Peyer's patch (tissue), 4 donors: Measurements from ENCODE around the gene GTF2B. TPM values are rescaled to one million over a fixed set of nuclear protein-coding genes. Genes with fewer than 3 reads are reported as not detected.
"Not testable (repeated sequence)": the region's sequence is repeated elsewhere in the genome, so short reads cannot be mapped to it uniquely, and the experiment has no call there.

Experiments
- DNase-seq, 3 donors: peaks; one replicate each; pipeline ENCODE4 v3.0.0-alpha.2; 2017 to 2019
- H3K27ac ChIP-seq, 4 donors: fragments of 200-600 bp; sonication (generic); one replicate each; pipeline ENCODE4 v1.5.1; 2016 to 2019
- H3K27me3 ChIP-seq, 2 donors: fragments of 200-600 bp; sonication (generic); one replicate each; pipeline ENCODE4 v1.5.1; 2019
- H3K36me3 ChIP-seq, 3 donors: fragments of 200-600 bp; sonication (generic); one replicate each; pipeline ENCODE4 v1.5.1; 2016 to 2019
- H3K4me1 ChIP-seq, 4 donors: fragments of 200-600 bp; sonication (generic); one replicate each; pipeline ENCODE4 v1.5.1; 2016 to 2019
- H3K4me3 ChIP-seq, 4 donors: fragments of 200-600 bp; sonication (generic); 1 replicate in 3 of 4; 2 replicates in 1 of 4; pipeline ENCODE4 v1.5.1; 2016 to 2019; ENCODE audit warnings: mild to moderate bottlenecking in 1 of 4
- H3K9me3 ChIP-seq, 4 donors: fragments of 200-600 bp; sonication (generic); one replicate each; pipeline ENCODE4 v1.5.1; 2016 to 2019; ENCODE audit warnings: mild to moderate bottlenecking in 1 of 4
- CTCF ChIP-seq, 6 experiments: fragments of 450-650 bp in 4 of 6; fragments of 200-600 bp in 2 of 6; sonication (generic) in 1 of 6; IDR thresholded peaks; one replicate each; pipeline ENCODE4 v1.5.1; 2017 to 2019; ENCODE audit warnings: antibody characterized with exemption in 6 of 6, mild to moderate bottlenecking in 3 of 6, moderate library complexity in 1 of 6
- POLR2A ChIP-seq, 2 donors: fragments of 450-650 bp; IDR thresholded peaks; one replicate each; pipeline ENCODE4 v1.5.1; 2017; ENCODE audit warnings: antibody characterized with exemption in 2 of 2, mild to moderate bottlenecking in 2 of 2, moderate library complexity in 2 of 2
- total RNA-seq, 4 donors: library from RNA; depleted of rRNA; stranded (reverse); fragments of >200 nt; gene quantifications; one replicate each; pipeline ENCODE4 v1.1.0, GENCODE V29; 2016

GTF2B gene
- total RNA-seq, 4 donors from 2014 or later, result 15.1 to 31.4 (median 26.0) TPM

GRCh38 chr1:88847643-88848042 lies 43.7 kb downstream of the GTF2B start:
- no peak overlapping the region for H3K4me3 ChIP-seq
- TF ChIP-seq CTCF (IDR thresholded peaks at IDR 0.05) (no peak), POLR2A (IDR thresholded peaks at IDR 0.05) (no peak)
- peaks cover 0 to 15% (median 0%) of the 10 kb centered on the region in 3 donors for H3K36me3 ChIP-seq
- H3K4me1 ChIP-seq, result no peaks in the 10 kb centered on the region
- no peaks in the 10 kb centered on the region for H3K9me3 ChIP-seq
- no peaks in the 10 kb centered on the region for H3K27me3 ChIP-seq
- H3K27ac ChIP-seq, result no peak overlapping the region
- DNase-seq, result no peak

GRCh38 chr1:88825721-88826120 lies 65.6 kb downstream of the GTF2B start:
- Histone ChIP-seq H3K36me3 (peaks cover 0 to 29% (median 0%) of the 10 kb centered on the region in 3 donors), H3K9me3 (no peaks in the 10 kb centered on the region), H3K27me3 (no peaks in the 10 kb centered on the region), H3K27ac (no peak overlapping the region), H3K4me1 (no peaks in the 10 kb centered on the region), H3K4me3 (no peak overlapping the region)
- DNase-seq, result no peak
- TF ChIP-seq CTCF (IDR thresholded peaks at IDR 0.05) (no peak), POLR2A (IDR thresholded peaks at IDR 0.05) (no peak)

- not testable (repeated sequence) for H3K9me3 ChIP-seq, DNase-seq, H3K4me1 ChIP-seq, H3K27ac ChIP-seq, H3K27me3 ChIP-seq, H3K4me3 ChIP-seq
- H3K36me3 ChIP-seq, result peaks cover 0 to 38% (median 0%) of the 10 kb centered on the region in 3 donors
Measured at GRCh38 chr1:88819642-88820041, 71.7 kb downstream of the GTF2B start.

GRCh38 chr1:88813471-88813870 lies 77.9 kb downstream of the GTF2B start:
- no peaks in the 10 kb centered on the region for H3K27me3 ChIP-seq
- H3K4me3 ChIP-seq, result no peak overlapping the region
- TF ChIP-seq CTCF (IDR thresholded peaks at IDR 0.05) (no peak), POLR2A (IDR thresholded peaks at IDR 0.05) (no peak)
- H3K9me3 ChIP-seq, result no peaks in the 10 kb centered on the region
- H3K27ac ChIP-seq, result no peak overlapping the region
- no peaks in the 10 kb centered on the region for H3K4me1 ChIP-seq
- peaks cover 0 to 70% (median 0%) of the 10 kb centered on the region in 3 donors for H3K36me3 ChIP-seq
- no peak for DNase-seq

GRCh38 chr1:88812366-88812765 lies 79.0 kb downstream of the GTF2B start:
- TF ChIP-seq POLR2A (IDR thresholded peaks at IDR 0.05), result no peak
- TF ChIP-seq CTCF (IDR thresholded peaks at IDR 0.05), result no peak
- H3K4me3 ChIP-seq, result no peak overlapping the region
- peaks cover 0 to 80% (median 0%) of the 10 kb centered on the region in 3 donors for H3K36me3 ChIP-seq

GRCh38 chr1:88803444-88803843 lies 87.9 kb downstream of the GTF2B start:
- Histone ChIP-seq H3K36me3 (peaks cover 0 to 63% (median 0%) of the 10 kb centered on the region in 3 donors), H3K27ac (no peak overlapping the region), H3K27me3 (no peaks in the 10 kb centered on the region), H3K4me1 (no peaks in the 10 kb centered on the region), H3K4me3 (no peak overlapping the region), H3K9me3 (no peaks in the 10 kb centered on the region)
- TF ChIP-seq POLR2A (IDR thresholded peaks at IDR 0.05) (no peak), CTCF (IDR thresholded peaks at IDR 0.05) (no peak)
- no peak for DNase-seq

More at GRCh38 chr1:88812366-88812765, 79.0 kb downstream of the GTF2B start:
- Histone ChIP-seq H3K4me1 (no peaks in the 10 kb centered on the region), H3K9me3 (no peaks in the 10 kb centered on the region), H3K27me3 (no peaks in the 10 kb centered on the region), H3K27ac (no peak overlapping the region)
- DNase-seq, result no peak
